LNCaP clone FGC (cell line): ENCODE measurements around the gene DCDC1.

Experiments used
- DNase-seq: peaks from one replicate; pipeline ENCODE4 v3.0.0-alpha.2; 2011; ENCODE audit warnings: low read depth
- H3K4me3 ChIP-seq: 2 replicates; pipeline ENCODE4 v1.5.1; 2011; ENCODE audit warnings: mild to moderate bottlenecking, low read depth, low read length, control low read depth
- CTCF ChIP-seq: IDR thresholded peaks from 2 replicates; pipeline ENCODE4 v1.5.1; 2012; ENCODE audit warnings: mild to moderate bottlenecking; ENCODE audit not compliant: control insufficient read depth, insufficient read depth; ENCODE audit errors: extremely low read depth

Gene DCDC1

GRCh38 chr11:30911247-30911646 lies 458.3 kb downstream of the DCDC1 start:
- no peak overlapping the region for H3K4me3 ChIP-seq
- DNase-seq, result no peak
- TF ChIP-seq CTCF, result no peak

GRCh38 chr11:30908857-30909256 lies 460.7 kb downstream of the DCDC1 start:
- no peak overlapping the region for H3K4me3 ChIP-seq
- no peak for TF ChIP-seq CTCF
- no peak for DNase-seq

GRCh38 chr11:30908272-30908671 lies 461.3 kb downstream of the DCDC1 start:
- no peak for DNase-seq
- TF ChIP-seq CTCF, result no peak
- no peak overlapping the region for H3K4me3 ChIP-seq

GRCh38 chr11:30902929-30903328 lies 466.6 kb downstream of the DCDC1 start:
- DNase-seq, result no peak
- no peak overlapping the region for H3K4me3 ChIP-seq
- TF ChIP-seq CTCF, result no peak

GRCh38 chr11:30895046-30895445 lies 474.5 kb downstream of the DCDC1 start:
- no peak for TF ChIP-seq CTCF
- DNase-seq, result no peak
- no peak overlapping the region for H3K4me3 ChIP-seq

GRCh38 chr11:30893318-30893717 lies 476.2 kb downstream of the DCDC1 start:
- H3K4me3 ChIP-seq, result no peak overlapping the region
- TF ChIP-seq CTCF, result no peak
- DNase-seq, result no peak

GRCh38 chr11:30889143-30889794 lies 480.3 kb downstream of the DCDC1 start:
- no peak overlapping the region for H3K4me3 ChIP-seq
- DNase-seq, result no peak
- TF ChIP-seq CTCF, result no peak
